ENCODE results near the gene RAX. TPM values are rescaled to one million over a fixed set of nuclear protein-coding genes. Genes with fewer than 3 reads are reported as not detected.
A peak's percentile ranks its signal among the peaks of the same experiment; 100 is the strongest.

The RAX gene
- total RNA-seq, 2 donors from 2014 or later, result not detected

- 3 to 6% methylated on average over 7 to 12 of the region's 12 CpGs for WGBS, 2 donors
- DNase-seq (no peak), ATAC-seq (no peak)
- peaks cover 0 to 44% of the 10 kb centered on the region in 2 donors for H3K27me3 ChIP-seq
- H3K9me3 ChIP-seq, result no peaks in the 10 kb centered on the region
- no peaks in the 10 kb centered on the region for H3K36me3 ChIP-seq (replicated peaks in 1 of 2; ENCODE audit: insufficient read depth in 1 of 2, low read depth in 2 of 2)
- no peak for TF ChIP-seq POLR2A (IDR thresholded peaks at IDR 0.05)
- TF ChIP-seq, protein P1, sequence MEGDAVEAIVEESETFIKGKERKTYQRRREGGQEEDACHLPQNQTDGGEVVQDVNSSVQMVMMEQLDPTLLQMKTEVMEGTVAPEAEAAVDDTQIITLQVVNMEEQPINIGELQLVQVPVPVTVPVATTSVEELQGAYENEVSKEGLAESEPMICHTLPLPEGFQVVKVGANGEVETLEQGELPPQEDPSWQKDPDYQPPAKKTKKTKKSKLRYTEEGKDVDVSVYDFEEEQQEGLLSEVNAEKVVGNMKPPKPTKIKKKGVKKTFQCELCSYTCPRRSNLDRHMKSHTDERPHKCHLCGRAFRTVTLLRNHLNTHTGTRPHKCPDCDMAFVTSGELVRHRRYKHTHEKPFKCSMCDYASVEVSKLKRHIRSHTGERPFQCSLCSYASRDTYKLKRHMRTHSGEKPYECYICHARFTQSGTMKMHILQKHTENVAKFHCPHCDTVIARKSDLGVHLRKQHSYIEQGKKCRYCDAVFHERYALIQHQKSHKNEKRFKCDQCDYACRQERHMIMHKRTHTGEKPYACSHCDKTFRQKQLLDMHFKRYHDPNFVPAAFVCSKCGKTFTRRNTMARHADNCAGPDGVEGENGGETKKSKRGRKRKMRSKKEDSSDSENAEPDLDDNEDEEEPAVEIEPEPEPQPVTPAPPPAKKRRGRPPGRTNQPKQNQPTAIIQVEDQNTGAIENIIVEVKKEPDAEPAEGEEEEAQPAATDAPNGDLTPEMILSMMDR (IDR thresholded peaks at IDR 0.05), result no peak
- no peak overlapping the region for H3K27ac ChIP-seq
- H3K4me3 ChIP-seq, result no peak overlapping the region
- intact Hi-C loops (cut with DNase I), result no loop called here
- H3K4me1 ChIP-seq, result peaks cover 18% of the 10 kb centered on the region
Measured at GRCh38 chr18:59265974-59266369, 7.3 kb downstream of the RAX start.

DNA sequence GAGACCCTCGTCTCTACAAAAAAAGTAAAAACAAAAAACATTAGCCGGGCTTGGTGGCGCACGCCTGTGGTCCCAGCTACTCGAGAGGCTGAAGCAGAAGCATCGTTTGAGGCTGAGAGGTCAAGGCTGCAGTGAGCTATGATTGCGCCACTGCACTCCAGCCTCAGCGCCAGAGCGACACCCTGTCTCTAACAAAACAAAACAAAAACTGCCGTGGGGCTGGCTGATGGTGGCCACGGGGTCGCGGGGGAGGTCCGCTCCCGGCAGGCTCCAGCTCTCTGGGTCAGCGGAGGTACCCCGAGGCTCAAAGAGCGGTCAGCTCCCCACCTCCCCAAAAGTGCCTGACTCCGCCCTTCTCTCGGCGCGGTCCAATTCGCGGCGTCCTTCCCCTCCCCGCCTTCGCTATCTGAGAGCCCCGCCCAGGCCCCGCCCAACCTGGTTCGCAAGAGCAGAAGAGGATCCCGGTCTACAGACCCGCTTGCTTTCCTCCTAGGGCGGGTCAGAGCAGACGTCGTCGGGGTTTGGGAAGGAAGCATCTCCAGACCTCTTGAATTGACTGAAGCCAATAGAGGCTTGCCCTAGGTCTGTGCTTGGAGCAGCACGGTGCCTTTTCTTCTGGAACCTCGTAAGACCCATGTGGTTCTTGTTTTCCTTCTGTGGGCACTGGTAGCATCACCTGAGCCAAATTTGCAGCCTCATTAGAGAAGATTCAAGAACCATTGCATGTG, 7.8 kb downstream of the RAX start:
- peak in 1 of 4 donors; percentile 37 for DNase-seq
- H3K4me3 ChIP-seq, result no peak overlapping the region
- WGBS, 2 donors, result 4 to 12% methylated on average over 30 to 38 of the region's 38 CpGs
- no peaks in the 10 kb centered on the region for H3K9me3 ChIP-seq
- peaks cover 0 to 44% of the 10 kb centered on the region in 2 donors for H3K27me3 ChIP-seq
- H3K36me3 ChIP-seq (replicated peaks in 1 of 2; ENCODE audit: insufficient read depth in 1 of 2, low read depth in 2 of 2), result no peaks in the 10 kb centered on the region
- TF ChIP-seq POLR2A (IDR thresholded peaks at IDR 0.05), result no peak
- TF ChIP-seq, protein P1 (IDR thresholded peaks at IDR 0.05), result no peak
- H3K27ac ChIP-seq, result no peak overlapping the region
- ATAC-seq, result no peak
- intact Hi-C loops (cut with DNase I), result no loop called here
- peaks cover 18% of the 10 kb centered on the region for H3K4me1 ChIP-seq

DNA sequence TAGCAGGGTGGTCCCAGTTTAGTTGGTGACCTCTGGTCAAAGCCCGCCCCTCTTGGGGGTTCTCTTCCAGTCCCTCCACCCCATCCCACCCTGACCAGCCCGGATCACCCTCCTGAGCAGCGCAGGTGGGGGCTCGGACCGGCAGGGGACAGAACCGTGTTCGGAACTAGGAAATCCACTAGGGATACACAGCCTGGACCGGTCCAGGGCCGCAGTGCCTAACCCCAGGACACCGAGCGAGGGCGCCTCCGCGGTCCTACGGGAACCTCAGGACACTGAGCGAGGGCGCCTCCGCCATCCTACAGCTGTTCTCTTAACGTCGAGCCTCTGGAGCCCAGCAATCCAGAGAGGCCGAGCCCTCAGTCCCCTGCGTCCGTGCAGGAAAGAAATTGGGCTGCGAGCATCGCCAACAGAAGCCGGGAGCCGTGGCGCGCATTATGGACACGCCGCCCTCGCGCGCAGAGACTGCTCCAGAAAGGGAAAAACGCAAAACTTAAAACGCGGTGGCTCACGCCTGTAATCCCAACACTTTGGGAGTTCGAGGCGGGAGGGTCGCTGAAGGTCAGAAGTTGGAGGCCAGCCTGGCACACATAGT, 8.5 kb downstream of the RAX start:
- WGBS, 2 donors, result 2 to 12% methylated on average over 19 to 41 of the region's 41 CpGs
- H3K27ac ChIP-seq, result no peak overlapping the region
- TF ChIP-seq, protein P1 (IDR thresholded peaks at IDR 0.05), result no peak
- TF ChIP-seq POLR2A (IDR thresholded peaks at IDR 0.05), result no peak
- peaks cover 18% of the 10 kb centered on the region for H3K4me1 ChIP-seq
- intact Hi-C loops (cut with DNase I), result no loop called here
- no peaks in the 10 kb centered on the region for H3K36me3 ChIP-seq (replicated peaks in 1 of 2; ENCODE audit: insufficient read depth in 1 of 2, low read depth in 2 of 2)
- DNase-seq, result no peak
- H3K4me3 ChIP-seq, result no peak overlapping the region
- H3K9me3 ChIP-seq, result no peaks in the 10 kb centered on the region
- H3K27me3 ChIP-seq, result peaks cover 0 to 42% of the 10 kb centered on the region in 2 donors
- ATAC-seq, result no peak

DNA sequence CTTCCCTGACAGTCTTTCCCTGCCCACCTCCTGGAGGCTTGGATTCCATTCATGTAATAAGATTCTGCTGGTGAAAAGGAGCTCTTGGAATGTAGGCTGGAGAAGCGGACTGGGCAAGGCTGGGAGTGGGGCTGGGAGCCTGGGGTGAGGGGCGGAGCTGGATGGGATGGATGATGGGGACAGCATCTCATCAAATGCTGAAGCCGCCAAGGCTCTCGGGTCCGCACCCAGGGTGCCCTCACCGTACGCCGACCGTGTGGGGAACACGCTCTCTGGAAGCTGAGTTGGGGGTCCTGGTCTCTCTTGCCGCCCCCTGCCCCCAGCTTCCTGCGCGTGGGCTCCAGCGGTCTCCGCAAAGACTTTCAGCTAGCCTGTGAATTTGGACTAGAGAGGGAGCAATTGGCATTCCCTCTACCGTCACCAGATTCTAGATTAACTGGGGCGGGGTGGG, 9.1 kb downstream of the RAX start:
- no peak for ATAC-seq
- no peak overlapping the region for H3K27ac ChIP-seq
- H3K4me3 ChIP-seq, result no peak overlapping the region
- TF ChIP-seq, protein P1 (IDR thresholded peaks at IDR 0.05), result no peak
- TF ChIP-seq POLR2A (IDR thresholded peaks at IDR 0.05), result no peak
- no peaks in the 10 kb centered on the region for H3K9me3 ChIP-seq
- H3K27me3 ChIP-seq, result peaks cover 0 to 37% of the 10 kb centered on the region in 2 donors
- no peaks in the 10 kb centered on the region for H3K36me3 ChIP-seq (replicated peaks in 1 of 2; ENCODE audit: insufficient read depth in 1 of 2, low read depth in 2 of 2)
- WGBS, 2 donors, result 4 to 5% methylated on average over 12 to 17 of the region's 17 CpGs
- intact Hi-C loops (cut with DNase I), result no loop called here
- H3K4me1 ChIP-seq, result peaks cover 15% of the 10 kb centered on the region
- no peak for DNase-seq

Measured in body of pancreas (tissue), 4 donors.